K562 (cell line): ENCODE measurements around the gene TIPIN. TPM values are rescaled to one million over a fixed set of nuclear protein-coding genes. Genes with fewer than 3 reads are reported as not detected.
A peak's percentile ranks its signal among the peaks of the same experiment; 100 is the strongest.

Source experiments
- BHLHE40 ChIP-seq: IDR thresholded peaks from 2 replicates; pipeline ENCODE4 v1.6.1; 2011; ENCODE audit warnings: low read length, improper control_type of control experiment
- CC2D1A ChIP-seq: fragments of 450-650 bp; IDR thresholded peaks from 2 replicates; pipeline ENCODE4 v1.6.1; 2017; ENCODE audit warnings: mild to moderate bottlenecking
- CEBPZ ChIP-seq: fragments of 150-350 bp; IDR thresholded peaks from 2 replicates; pipeline ENCODE4 v1.6.1; 2014; ENCODE audit warnings: low read depth, mild to moderate bottlenecking, low read length, borderline replicate concordance
- HCFC1 ChIP-seq: IDR thresholded peaks from 2 replicates; pipeline ENCODE4 v1.6.1; 2012; ENCODE audit warnings: low read depth, low read length, improper control_type of control experiment
- HNRNPLL ChIP-seq: fragments of 200-400 bp; formaldehyde crosslinking; IDR thresholded peaks from 2 replicates; pipeline ENCODE4 v1.6.1; 2017; ENCODE audit warnings: low read length, low read depth, mild to moderate bottlenecking; ENCODE audit not compliant: poor library complexity, severe bottlenecking
- KLF13 ChIP-seq: fragments of 450-650 bp; IDR thresholded peaks from 2 replicates; pipeline ENCODE4 v1.6.1; 2016; ENCODE audit warnings: missing genetic modification characterization, low read depth, mild to moderate bottlenecking, missing compliant biosample characterization, moderate library complexity, borderline replicate concordance
- MBD2 ChIP-seq: sonication (generic); IDR thresholded peaks from 2 replicates; pipeline ENCODE4 v1.6.1; 2016; ENCODE audit warnings: low read depth, borderline replicate concordance
- MXI1 ChIP-seq: IDR thresholded peaks from 2 replicates; pipeline ENCODE4 v1.6.1; 2011; ENCODE audit warnings: low read depth, mild to moderate bottlenecking, improper control_type of control experiment, low read length
- MYBL2 ChIP-seq, 2 experiments: fragments of 450-650 bp in 1 of 2; sonication (generic) in 1 of 2; formaldehyde crosslinking in 1 of 2; IDR thresholded peaks; 2 replicates each; pipeline versions ENCODE4 v1.6.1 to v1.8.1; 2017 to 2022; ENCODE audit warnings: borderline replicate concordance in 1 of 2, inconsistent platforms in 1 of 2, low read depth in 1 of 2, mild to moderate bottlenecking in 1 of 2, missing genetic modification reagents in 1 of 2, moderate library complexity in 1 of 2
- PHTF2 ChIP-seq: fragments of 250-450 bp; sonication (Bioruptor Pico); IDR thresholded peaks from 2 replicates; pipeline ENCODE4 v1.5.0; 2021; ENCODE audit warnings: mild to moderate bottlenecking
- PRMT5 ChIP-seq: sonication (generic); formaldehyde crosslinking; IDR thresholded peaks from 2 replicates; pipeline ENCODE4 v1.5.0; 2020; ENCODE audit warnings: missing genetic modification reagents
- SAP30 ChIP-seq: fragments of 200-600 bp; sonication (generic); IDR thresholded peaks from 2 replicates; pipeline ENCODE4 v1.6.1; 2012; ENCODE audit warnings: borderline replicate concordance, low read depth, mild to moderate bottlenecking, moderate library complexity, low read length, control low read depth, inconsistent platforms; ENCODE audit not compliant: insufficient read depth, poor library complexity, severe bottlenecking
- YBX1 ChIP-seq: fragments of 450-650 bp; IDR thresholded peaks from 2 replicates; pipeline ENCODE4 v1.7.1; 2016; ENCODE audit warnings: mild to moderate bottlenecking
- ZBTB9 ChIP-seq: fragments of 450-650 bp; formaldehyde crosslinking; IDR thresholded peaks from 2 replicates; pipeline ENCODE4 v1.4.0; 2020; ENCODE audit warnings: mild to moderate bottlenecking, moderate library complexity
- ZNF316 ChIP-seq: fragments of 450-650 bp; IDR thresholded peaks from 2 replicates; pipeline ENCODE4 v1.6.1; 2016
- ZNF609 ChIP-seq: sonication (generic); formaldehyde crosslinking; IDR thresholded peaks from 2 replicates; pipeline ENCODE4 v1.8.1; 2023; ENCODE audit warnings: missing genetic modification reagents, mild to moderate bottlenecking, borderline replicate concordance
- ZSCAN32 ChIP-seq: fragments of 450-650 bp; formaldehyde crosslinking; IDR thresholded peaks from 2 replicates; pipeline ENCODE4 v1.4.0; 2020; ENCODE audit warnings: mild to moderate bottlenecking, moderate library complexity
- polyA plus RNA-seq, 8 experiments: library from polyadenylated mRNA; depleted of rRNA in 4 of 8; stranded (reverse) in 5 of 8; unstranded in 3 of 8; fragments of >200 nt; fragmentation: Nextera tagmentation in 2 of 8; fragmentation: Illumina TruSeq in 1 of 8; extraction: Ambion mirVana in 2 of 8; extraction: Trizol in 1 of 8; gene quantifications; 2 replicates each; pipeline versions ENCODE4 v1.2.1 to v1.2.3, GENCODE V29; 2011 to 2014; ENCODE audit warnings: inconsistent platforms in 1 of 8, missing spikeins in 1 of 8
- total RNA-seq, 7 experiments: library from RNA; depleted of rRNA in 6 of 7; stranded (reverse); fragments of >200 nt in 6 of 7; fragmentation: Illumina TruSeq in 2 of 7; extraction: Trizol in 2 of 7; gene quantifications; 2 replicates each; pipeline versions ENCODE4 v1.2.1 to v1.2.3, GENCODE V29; 2011 to 2021; ENCODE audit warnings: low replicate concordance in 1 of 7

Gene TIPIN
- total and polyA plus RNA-seq, 9 of the 15 experiments (the other 6 are each of a cell fraction or from before 2014, with no cell fraction given), result 22.9 to 61.4 (median 42.0) TPM

- TF ChIP-seq MXI1 (no peak), ZNF609 (CRISPR knock-in tag) (no peak), BHLHE40 (no peak), MYBL2 (IDR thresholded peaks at IDR 0.05; ENCODE audit: low read depth) (no peak), MYBL2 (CRISPR knock-in tag; IDR thresholded peaks at IDR 0.05; ENCODE audit: borderline replicate concordance) (no peak), ZNF316 (peak; percentile 69), SAP30 (no peak), YBX1 (no peak), MBD2 (no peak), ZSCAN32 (no peak), HCFC1 (no peak), CEBPZ (no peak), HNRNPLL (no peak), PRMT5 (CRISPR knock-in tag) (no peak), ZBTB9 (CRISPR knock-in tag) (no peak), CC2D1A (no peak), KLF13 (tag) (no peak), PHTF2 (no peak)
Observed at GRCh38 chr15:66292571-66293418, 63.7 kb downstream of the TIPIN start (continued).
